HG02938 (cell line): Measurements from ENCODE around the gene CTNND2.
"Not testable (repeated sequence)": the region's sequence is repeated elsewhere in the genome, so short reads cannot be mapped to it uniquely, and the experiment has no call there.

Experiments used
- ATAC-seq: cut with Tn5 transposase; IDR thresholded peaks from one replicate; pipeline ENCODE4 v1.9.1; 2021; ENCODE audit warnings: mild to moderate bottlenecking, moderate library complexity; ENCODE audit not compliant: unreplicated experiment

CTNND2 gene

GRCh38 chr5:11139217-11139865 is 764.9 kb downstream of the CTNND2 start:
- ATAC-seq: no peak

GRCh38 chr5:11130131-11130530 is 774.1 kb downstream of the CTNND2 start:
- ATAC-seq: no peak

GRCh38 chr5:11128021-11128420 is 776.2 kb downstream of the CTNND2 start:
- ATAC-seq: no peak

GRCh38 chr5:11126844-11127243 is 777.4 kb downstream of the CTNND2 start:
- ATAC-seq: no peak

GRCh38 chr5:11121885-11122284 is 782.4 kb downstream of the CTNND2 start:
- ATAC-seq: no peak

- ATAC-seq: no peak
Measured at GRCh38 chr5:11110128-11110527, 794.1 kb downstream of the CTNND2 start.

- no peak for ATAC-seq
Measured at GRCh38 chr5:11105696-11106095, 798.5 kb downstream of the CTNND2 start.

- ATAC-seq: no peak
Measured at GRCh38 chr5:11104651-11105112, 799.6 kb downstream of the CTNND2 start.

GRCh38 chr5:11104210-11104609 is 800.0 kb downstream of the CTNND2 start:
- ATAC-seq: no peak

- ATAC-seq: no peak
Measured at GRCh38 chr5:11084111-11084510, 820.1 kb downstream of the CTNND2 start.

- ATAC-seq: no peak
Measured at GRCh38 chr5:11082404-11082945, 821.8 kb downstream of the CTNND2 start.

- ATAC-seq: no peak
Measured at GRCh38 chr5:11076945-11077613, 827.2 kb downstream of the CTNND2 start.

- no peak for ATAC-seq
Measured at GRCh38 chr5:11075035-11075805, 829.0 kb downstream of the CTNND2 start.

GRCh38 chr5:11072568-11072967 is 831.7 kb downstream of the CTNND2 start:
- no peak for ATAC-seq

GRCh38 chr5:11072076-11072475 is 832.2 kb downstream of the CTNND2 start:
- ATAC-seq: no peak

GRCh38 chr5:11069041-11069440 is 835.2 kb downstream of the CTNND2 start:
- ATAC-seq: no peak

- not testable (repeated sequence) for ATAC-seq
Measured at GRCh38 chr5:11065723-11066122, 838.5 kb downstream of the CTNND2 start.

GRCh38 chr5:11064763-11065450 is 839.3 kb downstream of the CTNND2 start:
- ATAC-seq: no peak

- ATAC-seq: no peak
Measured at GRCh38 chr5:11062397-11062796, 841.8 kb downstream of the CTNND2 start.

- ATAC-seq: no peak
Measured at GRCh38 chr5:11056560-11056959, 847.7 kb downstream of the CTNND2 start.

- no peak for ATAC-seq
Measured at GRCh38 chr5:11054014-11054413, 850.2 kb downstream of the CTNND2 start.
